Measurements from ENCODE around the gene SYNCRIP.
"Not testable (repeated sequence)": the region's sequence is repeated elsewhere in the genome, so short reads cannot be mapped to it uniquely, and the experiment has no call there.

SYNCRIP gene

GRCh38 chr6:85593438-85594196, 49.1 kb downstream of the SYNCRIP start, which contains the start of gene SNX14:
TSS of gene SNX14 (minus strand) at chr6:85593858. CDS start at chr6:85593718, 140 bp downstream.
- peak; percentile 69 for DNase-seq

DNA sequence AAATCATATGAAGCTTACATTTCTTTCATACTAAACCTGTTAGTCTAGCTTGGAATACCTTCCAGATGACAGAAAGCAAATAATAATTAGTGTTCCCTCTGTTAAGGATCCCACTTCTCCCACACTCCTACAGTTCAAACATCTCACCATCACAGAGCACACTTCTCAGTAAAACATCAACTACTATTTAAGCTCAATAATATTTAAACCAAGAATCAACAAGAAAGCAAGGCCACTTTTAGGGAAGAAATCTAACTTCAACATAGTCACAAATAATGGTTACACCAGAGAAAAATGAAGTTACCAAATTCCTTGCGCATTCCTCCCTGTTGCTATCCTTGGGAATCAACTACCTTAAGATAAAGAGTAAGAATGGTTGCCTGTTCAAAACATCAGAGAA, 50.7 kb downstream of the SYNCRIP start:
- no peak for DNase-seq

DNA sequence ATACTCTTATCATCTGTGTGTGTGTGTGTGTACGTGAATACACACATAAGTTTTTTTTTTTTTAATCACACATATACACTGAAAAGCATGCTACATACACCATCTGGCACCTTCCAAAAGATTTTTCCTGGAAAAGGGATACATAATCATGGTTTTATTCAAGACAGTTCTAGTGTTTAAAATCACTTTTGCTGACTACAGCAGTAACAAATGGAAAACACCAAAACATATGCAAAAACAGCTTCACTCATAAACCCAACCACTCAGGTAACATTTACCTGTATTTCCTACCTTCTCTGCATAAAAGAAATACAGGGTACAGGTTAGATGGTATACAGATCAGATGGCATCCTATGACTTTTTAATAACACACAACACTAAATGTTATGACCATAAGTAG, 51.5 kb downstream of the SYNCRIP start:
- no peak for DNase-seq

DNA sequence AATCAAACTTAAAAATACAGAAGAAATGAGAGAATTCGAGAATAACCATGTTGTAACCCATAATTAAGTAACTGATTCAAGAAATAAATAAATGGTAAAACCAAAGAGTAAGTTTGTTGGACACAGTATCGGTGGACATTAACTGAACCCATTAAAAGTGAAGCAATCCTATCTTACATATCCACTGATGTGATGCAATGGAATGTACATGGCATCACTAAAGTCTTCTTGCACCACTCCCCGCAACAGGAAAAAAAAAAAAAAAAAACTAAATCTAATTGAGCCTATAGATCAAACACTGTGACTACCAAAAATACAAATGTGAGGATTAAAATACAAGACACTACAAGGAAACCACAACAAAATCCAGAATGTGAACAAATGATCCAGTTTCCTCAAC, 56.9 kb downstream of the SYNCRIP start:
- DNase-seq: no peak

- not testable (repeated sequence) for DNase-seq
Measured at GRCh38 chr6:85582832-85583231, 59.9 kb downstream of the SYNCRIP start.

GRCh38 chr6:85581572-85581971, 61.1 kb downstream of the SYNCRIP start:
- DNase-seq: no peak

DNA sequence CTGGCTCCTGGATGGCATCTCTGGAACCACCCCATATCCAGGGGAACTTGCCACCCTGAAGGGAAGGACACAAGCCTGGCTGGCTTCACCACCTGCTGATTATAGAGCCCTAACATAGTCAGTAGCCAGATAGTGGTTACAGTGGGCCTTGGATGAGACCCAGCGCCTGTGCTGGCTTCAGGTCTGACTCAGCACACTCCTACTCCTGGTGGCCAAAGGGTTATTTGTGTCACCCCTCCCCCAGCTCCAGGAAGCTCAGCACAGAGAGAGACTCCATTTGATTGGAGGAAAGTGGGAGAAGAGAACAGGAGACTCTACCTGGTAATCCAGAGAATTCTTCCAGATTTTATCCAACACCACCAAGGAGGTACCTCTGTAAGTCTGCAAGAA, 61.8 kb downstream of the SYNCRIP start:
- DNase-seq: no peak

DNA sequence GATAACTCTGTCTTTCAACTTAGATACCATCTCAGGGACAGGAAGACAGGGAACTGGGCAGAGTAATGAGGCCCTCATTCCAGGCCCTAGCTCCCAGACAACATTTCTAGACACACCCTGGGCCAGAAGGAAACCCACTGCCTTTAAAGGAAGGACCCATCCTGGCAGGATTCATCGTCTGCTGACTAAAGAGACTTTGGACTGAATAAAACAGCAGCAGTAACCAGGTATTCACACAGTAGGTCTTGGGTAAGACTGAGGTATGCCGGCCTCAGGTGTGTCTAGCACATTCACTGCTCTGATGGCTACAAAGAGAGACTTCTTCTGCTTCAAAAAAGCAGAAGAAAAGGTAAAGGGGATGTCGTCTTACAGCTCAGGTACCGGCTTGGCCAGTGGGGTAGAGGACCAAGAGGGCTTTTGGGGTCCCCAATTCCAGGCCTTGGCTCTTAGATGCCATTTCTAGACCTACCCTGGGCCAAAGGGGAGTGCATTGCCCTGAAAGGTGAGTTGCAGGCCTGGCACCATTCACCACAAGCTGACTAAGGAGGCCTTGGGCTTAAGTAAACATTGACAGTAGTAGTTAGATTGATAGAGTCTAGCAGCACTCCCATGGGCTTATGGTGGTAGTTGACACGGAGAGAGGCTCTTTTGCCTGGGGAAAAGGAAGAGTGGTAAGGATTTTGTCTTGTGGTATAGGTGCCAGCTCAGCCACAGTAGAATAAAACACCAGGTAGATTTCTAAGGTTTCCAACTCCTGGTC, 62.4 kb downstream of the SYNCRIP start:
- DNase-seq: no peak

DNA sequence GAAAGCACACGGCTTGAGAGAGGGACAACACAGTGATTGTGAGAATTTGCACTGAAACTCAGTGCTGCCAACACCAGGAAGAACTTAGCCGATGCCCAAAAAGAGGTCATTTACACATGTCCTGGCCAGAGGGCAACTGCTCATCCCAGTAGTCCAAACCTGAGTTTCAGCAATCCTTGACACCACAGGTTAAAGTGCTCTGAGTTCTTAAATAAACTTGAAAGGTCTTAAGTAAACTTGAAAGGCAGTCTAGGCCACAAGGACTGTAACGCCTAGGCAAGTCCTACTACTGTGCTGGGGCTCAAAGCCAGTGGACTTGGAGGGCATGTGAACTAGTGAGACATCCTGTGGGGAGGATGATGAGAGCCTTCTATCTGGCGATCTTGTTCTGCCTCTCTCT, 63.1 kb downstream of the SYNCRIP start:
- DNase-seq: no peak

GRCh38 chr6:85576476-85576875, 66.2 kb downstream of the SYNCRIP start:
- no peak for DNase-seq

GRCh38 chr6:85574932-85575598, 67.6 kb downstream of the SYNCRIP start:
- DNase-seq: no peak

GRCh38 chr6:85569323-85569722, 73.4 kb downstream of the SYNCRIP start:
- no peak for DNase-seq

GRCh38 chr6:85568411-85568810, 74.3 kb downstream of the SYNCRIP start:
- no peak for DNase-seq

GRCh38 chr6:85565736-85566135, 77.0 kb downstream of the SYNCRIP start:
- DNase-seq: no peak

DNA sequence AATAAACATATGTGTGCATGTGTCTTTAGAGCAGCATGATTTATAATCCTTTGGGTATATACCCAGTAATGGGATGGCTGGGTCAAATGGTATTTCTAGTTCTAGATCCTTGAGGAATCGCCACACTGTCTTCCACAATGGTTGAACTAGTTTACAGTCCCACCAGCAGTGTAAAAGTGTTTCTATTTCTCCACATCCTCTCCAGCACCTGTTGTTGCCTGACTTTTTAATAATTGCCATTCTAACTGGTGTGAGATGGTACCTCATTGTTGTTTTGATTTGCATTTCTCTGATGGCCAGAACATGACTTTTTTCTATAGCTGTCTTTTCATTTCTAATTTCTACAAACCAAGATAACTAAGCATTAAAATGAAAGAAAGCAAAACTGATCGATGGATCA, 78.5 kb downstream of the SYNCRIP start:
- not testable (repeated sequence) for DNase-seq

Data from stimulated activated CD4-positive, alpha-beta T cell treated with anti-CD3 and anti-CD28 coated beads, Interleukin-4, amount 100 ng/mL, for 1 hour (primary cell).